GM21528 (cell line): ENCODE data around the gene MTRF1.
"Not testable (repeated sequence)": the region's sequence is repeated elsewhere in the genome, so short reads cannot be mapped to it uniquely, and the experiment has no call there.

Source experiments
- ATAC-seq: cut with Tn5 transposase; IDR thresholded peaks from one replicate; pipeline ENCODE4 v1.9.1; 2021; ENCODE audit warnings: mild to moderate bottlenecking, moderate library complexity; ENCODE audit not compliant: unreplicated experiment, low FRiP score

MTRF1 gene

GRCh38 chr13:41284512-41285288 is 21.3 kb upstream of the MTRF1 start:
- ATAC-seq = no peak

GRCh38 chr13:41282129-41282571 is 18.8 kb upstream of the MTRF1 start:
- no peak for ATAC-seq

- not testable (repeated sequence) for ATAC-seq
Measured at GRCh38 chr13:41279156-41279555, 15.8 kb upstream of the MTRF1 start.

DNA sequence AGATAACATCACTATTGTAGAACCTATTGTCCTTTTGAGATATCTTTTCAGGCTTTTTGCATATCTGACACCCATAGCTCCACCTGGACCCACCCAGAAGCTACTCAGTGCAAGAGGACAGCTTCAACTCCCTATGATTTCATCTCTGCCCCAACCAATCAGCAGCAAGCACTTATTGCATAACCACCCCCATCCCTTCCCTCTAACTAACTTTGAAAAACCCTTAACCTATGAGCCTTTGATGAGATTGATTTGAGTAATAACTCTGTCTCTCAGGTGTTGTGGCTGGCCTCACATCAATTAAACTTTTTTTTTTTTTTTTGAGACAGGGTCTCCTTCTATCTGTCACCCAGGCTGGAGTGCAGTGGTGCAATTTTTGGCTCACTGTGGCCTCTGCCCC is 13.4 kb upstream of the MTRF1 start:
- ATAC-seq = no peak

GRCh38 chr13:41274881-41275280 is 11.5 kb upstream of the MTRF1 start:
- ATAC-seq = no peak

- no peak for ATAC-seq
Measured at GRCh38 chr13:41273831-41274441, 10.6 kb upstream of the MTRF1 start.

DNA sequence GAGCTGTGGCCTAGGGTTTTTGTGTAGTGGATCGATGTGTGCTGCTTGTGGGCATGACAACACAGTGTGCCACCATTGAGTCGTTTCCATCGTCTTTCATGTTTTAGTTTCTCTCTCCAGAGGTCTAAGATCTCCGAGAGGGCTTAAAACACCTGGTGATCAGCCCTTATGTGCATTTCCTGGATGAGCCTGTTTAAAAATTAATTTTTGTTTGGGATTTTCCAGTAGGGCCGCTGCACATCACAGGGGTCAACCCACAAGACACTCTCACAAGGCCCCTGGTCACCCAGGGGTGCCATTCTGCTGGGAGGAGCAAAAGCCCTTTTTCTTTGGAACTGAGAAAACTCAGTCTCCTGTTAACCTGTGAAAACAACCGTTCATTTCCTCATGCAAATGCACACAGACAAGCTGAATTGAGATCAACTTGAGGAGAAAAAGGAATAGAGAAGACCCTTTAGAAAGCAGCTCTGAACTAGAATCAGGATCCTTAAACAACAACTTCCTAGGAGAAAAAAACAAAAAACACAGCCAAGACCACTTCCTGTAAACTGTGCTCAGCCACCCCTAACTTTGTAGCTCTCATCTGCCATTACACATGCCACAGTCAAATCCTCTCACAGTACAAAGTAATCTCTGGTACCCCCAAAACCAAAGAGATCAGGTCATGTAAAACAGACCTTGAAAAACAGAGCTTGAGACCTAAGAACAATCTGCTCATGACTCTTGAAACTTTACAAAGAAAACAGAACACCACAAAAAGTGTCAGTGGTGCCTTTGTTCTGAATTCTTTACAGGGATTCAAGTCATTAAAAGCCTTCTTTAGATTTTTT is 8.3 kb upstream of the MTRF1 start:
- no peak for ATAC-seq

GRCh38 chr13:41268764-41269163 is 5.4 kb upstream of the MTRF1 start:
- no peak for ATAC-seq

DNA sequence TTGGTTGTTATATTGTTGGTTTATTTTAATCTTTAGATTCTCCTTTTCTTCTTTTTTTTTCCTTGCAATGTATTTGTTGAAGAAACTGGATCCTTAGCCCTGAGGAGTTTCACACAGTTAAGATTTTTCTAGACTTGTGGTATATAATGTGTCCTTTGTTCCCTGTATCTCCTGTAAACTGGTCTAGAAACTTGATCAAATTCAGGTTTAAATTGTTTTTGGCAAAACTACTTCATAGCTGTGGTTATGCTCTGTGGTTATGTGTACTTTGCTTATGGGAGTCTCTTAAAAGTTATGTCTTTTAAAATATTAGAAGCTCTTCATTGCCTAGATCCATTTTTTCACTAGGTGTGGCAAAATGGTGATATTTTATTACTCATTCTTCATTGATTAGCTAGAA is 3.7 kb upstream of the MTRF1 start:
- ATAC-seq = no peak

DNA sequence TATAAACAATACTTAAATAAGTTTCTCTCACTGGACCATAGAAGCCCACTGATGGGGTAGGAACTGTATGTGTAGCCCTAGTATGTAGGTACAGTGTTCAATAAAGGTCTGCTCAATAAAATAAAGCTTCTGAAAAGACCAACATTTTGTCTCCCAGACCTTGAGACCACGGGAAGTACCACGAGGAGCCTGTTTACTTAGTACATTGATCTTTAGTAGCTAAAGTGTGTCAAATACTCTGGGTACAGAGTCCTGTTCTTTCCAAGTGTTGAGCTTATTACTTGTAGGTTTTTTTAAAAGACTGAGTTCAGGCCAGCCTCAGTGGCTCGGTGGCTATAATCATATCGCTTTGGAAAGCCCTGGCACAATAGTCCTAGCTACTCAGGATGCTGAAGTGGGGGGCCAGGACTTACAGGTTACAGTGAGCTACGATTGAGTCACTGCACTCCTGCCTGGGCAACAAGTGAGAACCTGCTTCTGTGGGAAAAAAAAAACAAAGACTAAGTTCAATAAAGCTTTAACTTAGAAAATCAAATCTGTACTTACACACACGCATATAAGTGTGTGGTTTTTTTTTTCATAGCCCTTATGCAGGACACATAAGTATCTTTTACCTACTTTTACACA is 3.4 kb downstream of the MTRF1 start:
- ATAC-seq = no peak

- no peak for ATAC-seq
Measured at GRCh38 chr13:41257535-41257934, 5.8 kb downstream of the MTRF1 start.

GRCh38 chr13:41254902-41255301 is 8.5 kb downstream of the MTRF1 start:
- ATAC-seq = no peak

GRCh38 chr13:41250993-41251392 is 12.4 kb downstream of the MTRF1 start:
- no peak for ATAC-seq

DNA sequence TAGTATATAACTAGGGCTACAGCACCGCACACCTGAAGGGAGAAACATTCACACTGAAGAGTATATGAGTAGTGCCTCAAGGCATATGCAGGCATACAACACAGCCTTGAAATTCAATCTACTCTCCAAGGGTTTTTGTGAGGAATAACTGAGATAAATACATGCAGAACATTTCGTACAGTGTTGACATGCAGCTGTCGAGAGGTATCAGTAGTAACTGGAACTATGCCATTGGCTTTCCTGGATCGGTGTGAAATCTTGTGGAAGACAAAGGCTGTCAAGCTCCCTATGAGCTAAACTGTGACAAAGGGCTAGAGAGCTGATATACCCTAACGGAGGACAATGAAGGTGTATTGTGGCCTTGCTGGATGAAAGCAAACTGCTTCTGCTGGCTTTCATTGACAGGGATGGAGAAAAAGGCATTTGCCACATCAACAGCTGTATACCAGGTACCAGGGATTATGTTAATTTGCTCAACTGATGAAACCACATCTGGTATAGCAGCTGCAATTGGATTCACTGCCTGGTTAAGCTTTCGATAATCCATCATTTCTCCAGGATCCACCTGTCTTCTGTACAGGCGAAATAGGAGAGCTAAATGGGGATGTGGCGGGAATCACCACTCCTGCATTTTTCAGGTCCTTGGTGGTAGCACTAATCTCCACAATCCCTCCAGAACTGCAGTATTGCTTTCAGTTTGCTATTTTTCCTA is 16.3 kb downstream of the MTRF1 start:
- ATAC-seq = no peak

GRCh38 chr13:41244556-41244955 is 18.8 kb downstream of the MTRF1 start:
- no peak for ATAC-seq

DNA sequence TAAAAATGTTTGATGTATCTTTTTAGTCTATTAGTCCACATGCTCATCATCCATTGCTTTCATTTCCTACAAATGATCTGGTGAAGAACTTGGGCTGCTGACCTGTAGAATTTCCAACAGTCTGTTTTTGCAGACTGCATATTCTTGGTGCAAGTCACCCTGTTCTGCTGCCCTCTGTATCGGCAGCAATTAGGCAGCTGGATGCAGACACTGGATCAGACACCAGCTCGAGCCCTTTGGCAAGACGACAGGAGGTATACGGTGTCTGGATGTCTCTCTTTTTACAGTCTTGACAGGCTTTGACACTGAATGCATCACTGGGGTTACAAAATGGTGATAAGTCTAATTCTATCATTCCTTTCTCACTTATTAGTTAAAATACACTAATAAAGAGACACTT is 21.8 kb downstream of the MTRF1 start:
- ATAC-seq = no peak

DNA sequence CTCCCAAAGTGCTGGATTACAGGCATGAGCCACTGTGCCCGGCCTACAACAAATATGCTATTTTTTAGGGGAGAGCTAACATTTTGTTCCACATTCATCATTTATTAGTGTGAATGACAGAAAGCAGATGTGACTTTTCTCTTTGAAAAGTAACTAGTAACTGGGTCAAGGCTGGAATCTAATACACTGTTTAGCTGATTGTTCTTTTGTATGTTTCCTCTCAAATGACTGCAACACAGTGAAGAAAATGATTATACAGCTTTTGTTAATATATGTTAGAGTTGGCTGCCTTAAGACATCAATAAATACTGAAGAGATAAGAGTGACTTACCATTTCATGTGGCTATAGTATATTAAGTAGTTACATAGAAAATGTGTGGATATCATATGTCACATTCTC is 27.0 kb downstream of the MTRF1 start:
- ATAC-seq = no peak

GRCh38 chr13:41232578-41233480 is 30.5 kb downstream of the MTRF1 start:
- no peak for ATAC-seq

GRCh38 chr13:41231786-41232185 is 31.6 kb downstream of the MTRF1 start:
- ATAC-seq = no peak
